GM04503 (cell line): Measurements from ENCODE around the gene LGALS3BP.

Source experiments
- DNase-seq: peaks from one replicate; pipeline ENCODE4 v3.0.0-alpha.2; 2012; ENCODE audit warnings: low read depth

Gene LGALS3BP

DNA sequence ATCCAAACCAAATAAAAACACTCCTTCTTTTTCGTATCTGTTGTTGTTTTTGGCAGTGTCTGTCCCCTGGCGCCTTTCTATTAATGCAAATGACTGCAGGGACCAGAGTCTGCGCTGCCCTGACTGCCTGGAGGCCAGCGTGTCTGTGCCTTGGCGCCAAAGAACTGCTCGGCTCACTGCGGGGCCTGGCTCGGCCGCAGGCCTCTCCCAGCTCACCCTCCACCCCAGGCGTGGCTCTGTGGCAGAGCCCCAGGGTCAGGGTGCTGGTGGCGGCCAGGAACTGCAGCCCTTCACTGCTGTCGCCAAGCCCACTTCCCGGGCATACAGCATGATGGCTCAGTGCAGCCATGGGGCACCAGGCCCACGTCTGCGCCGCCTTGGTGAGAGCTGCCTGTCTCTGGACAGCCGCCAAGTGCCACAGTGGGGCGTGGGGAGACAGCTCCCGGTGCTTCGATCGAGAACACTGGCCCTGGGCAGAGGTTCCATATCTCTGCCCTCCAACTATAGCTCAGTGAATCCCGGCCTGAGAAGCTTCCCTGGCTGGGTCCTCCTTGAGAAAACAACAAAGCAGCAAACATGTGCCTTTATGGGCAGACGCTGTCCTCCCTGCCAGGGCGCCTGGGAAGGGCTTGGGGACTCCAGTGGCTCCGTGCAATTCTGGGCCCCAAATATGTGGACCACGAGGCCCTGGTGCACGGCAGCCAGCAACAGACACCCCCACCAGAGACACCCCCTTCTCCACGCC is 18.8 kb upstream of the LGALS3BP start:
- DNase-seq, result no peak

DNA sequence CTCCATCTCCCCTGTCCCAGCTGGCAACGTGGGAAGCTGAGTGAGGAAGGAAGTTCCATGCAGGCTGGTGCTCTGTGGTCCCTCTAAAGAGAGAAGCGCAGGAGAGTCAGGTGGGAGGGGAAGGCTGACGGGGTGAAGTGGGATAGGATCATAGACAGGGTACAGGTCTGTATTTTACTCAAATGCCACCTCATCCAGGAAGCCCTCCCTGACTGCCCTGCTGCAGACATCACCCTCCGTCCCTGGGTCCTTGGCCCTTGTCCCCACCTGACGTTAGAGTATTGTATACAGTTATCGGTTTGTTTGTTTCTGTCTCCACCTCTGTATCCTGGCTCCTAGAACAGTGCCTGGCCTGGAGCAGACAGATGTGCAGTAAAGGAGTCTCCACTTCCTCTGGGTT is 18.2 kb upstream of the LGALS3BP start:
- DNase-seq, result no peak

DNA sequence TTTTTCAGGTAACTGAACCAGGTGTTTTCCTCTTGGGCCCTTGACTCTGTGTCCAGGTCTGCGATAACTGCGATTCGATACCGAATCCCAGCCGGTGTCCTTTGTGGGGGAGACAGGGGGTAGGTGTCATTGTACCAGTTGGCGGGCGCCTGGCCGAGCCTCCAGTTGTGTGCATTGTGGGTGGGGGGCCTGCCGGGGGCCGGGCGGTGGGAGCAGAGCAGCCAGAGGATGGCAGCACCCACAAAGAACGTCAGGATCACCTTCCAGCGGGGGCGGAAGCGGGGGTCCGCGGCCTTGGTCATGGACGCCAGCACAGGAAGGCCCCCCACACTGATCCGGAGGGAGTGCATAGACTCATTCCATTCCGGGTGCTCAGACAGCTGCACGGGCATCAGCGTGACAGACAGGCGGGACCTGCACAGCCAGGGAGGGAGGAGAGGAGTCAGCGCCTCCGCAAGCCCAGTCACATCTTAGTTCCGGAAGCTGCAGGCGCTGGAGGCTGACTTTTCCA is 17.6 kb upstream of the LGALS3BP start:
- DNase-seq, result no peak

DNA sequence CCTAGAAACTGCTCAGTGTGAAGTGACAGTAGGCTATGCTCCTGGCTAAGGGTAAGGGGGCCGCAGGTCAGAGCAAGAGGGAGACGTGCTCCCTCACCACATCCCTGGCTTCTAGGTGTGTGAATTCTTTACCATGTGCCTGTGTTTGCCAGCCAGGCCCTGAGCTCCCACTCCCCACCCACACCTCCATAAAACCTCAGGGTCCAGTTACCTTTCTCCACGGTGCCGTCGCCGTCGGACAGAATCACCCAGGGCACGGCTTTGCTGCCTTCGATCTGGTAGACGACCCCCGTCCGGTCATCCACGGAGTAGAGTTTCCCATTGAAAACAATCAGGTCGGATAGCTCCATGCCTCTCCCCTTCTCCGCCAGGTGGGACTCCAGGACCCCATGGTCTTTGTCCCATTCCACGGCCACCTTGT is 17.1 kb upstream of the LGALS3BP start:
- no peak for DNase-seq

DNA sequence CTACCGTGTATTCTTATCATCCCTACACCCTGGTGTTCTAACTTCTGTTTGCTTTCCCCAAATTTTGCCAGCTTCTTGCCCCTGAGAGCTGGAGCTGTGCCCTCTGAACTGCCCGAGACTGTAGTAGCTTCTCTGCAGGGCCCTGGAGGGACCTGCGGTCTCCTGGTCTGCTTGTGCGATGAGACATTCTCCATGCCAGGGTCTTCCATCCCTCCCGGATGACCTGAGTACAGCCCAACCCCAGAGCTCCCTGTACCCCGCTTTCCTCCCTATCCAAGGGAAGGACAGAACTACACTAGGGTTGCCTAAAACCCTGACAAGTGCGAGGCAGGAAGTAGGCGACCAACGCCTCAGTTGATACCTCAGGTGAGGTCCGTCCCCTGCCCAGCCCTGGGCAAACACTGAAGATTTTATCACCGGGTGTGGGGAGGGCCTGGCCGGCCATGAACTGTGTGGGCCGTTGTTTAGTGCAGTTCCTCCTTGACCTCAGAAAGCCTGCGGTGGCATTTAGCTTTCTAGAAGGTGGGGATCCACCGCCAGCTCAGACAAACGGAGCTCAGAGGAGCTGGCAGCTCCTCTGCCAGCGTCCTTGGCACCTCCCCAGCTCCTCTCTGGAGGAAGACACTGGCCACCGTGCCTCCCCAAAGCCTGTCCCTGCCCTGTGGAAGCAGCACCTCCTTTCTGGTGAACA is 16.2 kb upstream of the LGALS3BP start:
- DNase-seq, result no peak

DNA sequence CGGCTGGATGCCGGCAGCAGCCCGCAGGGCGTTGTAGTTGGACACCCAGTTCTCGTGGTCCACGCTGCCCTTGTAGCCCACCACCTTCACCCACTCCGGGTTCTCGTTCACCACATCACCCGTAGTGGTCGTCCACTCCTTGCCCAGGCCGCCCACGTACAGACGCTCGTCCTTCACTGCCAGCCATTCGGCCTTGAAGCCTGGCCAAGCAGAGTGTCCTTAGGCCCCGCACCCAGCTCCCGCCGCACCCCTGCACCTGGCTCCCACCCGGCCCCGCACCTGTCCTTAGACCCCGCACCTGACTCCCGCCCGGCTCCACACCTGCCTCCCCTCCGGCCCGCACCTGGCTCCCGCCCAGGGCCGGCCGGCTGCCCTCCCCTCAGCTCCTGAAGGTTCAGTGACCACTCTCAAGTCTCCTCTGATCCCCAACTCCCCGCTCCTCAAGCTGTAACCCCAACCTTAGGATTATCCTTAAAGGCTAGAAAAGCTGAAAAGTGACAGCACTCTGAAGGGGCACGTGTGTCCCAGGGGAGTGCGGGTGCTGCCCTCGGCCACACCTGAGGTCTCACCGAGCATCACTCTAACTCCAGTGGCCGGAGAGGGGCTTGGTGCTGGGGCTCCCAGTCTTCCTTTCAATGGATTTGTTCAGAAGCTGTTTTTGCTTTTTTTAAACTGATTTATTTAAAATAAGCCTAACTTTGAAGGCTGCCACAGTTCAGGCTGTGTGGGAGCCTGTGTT is 15.5 kb upstream of the LGALS3BP start:
- no peak for DNase-seq

DNA sequence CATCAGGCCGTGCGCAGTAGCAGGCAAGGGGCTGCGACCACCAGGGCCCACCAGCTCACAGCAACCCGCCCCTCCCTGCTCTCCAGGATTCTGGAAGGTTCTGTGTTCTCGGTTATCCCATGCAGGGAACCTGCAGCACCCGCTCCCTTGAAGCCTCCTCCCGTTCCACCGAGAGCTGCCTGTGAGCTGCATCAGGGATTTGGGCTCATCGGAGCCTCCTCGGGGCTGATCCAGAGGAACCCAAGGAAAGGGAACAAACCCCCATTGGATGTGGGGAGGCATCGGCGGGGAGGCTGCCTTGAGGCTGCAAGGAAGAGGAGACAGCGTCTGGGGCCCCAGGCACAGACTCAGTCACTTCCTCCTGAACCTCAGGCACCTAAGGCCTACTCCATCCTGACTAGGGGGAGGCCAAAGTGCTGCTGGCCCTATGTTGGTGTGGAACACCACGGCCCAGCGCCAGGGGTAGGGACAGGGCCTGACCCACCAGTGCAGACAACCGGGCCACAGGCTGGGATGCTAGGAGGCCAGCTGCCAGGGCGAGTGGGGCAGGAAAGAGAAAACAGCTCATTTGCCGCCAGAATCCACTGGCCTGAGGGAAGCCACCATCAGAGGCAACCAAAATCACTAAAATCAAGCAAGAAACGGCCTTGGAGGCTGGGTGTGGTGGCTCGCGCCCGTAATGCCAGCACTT is 14.4 kb upstream of the LGALS3BP start:
- DNase-seq, result no peak

DNA sequence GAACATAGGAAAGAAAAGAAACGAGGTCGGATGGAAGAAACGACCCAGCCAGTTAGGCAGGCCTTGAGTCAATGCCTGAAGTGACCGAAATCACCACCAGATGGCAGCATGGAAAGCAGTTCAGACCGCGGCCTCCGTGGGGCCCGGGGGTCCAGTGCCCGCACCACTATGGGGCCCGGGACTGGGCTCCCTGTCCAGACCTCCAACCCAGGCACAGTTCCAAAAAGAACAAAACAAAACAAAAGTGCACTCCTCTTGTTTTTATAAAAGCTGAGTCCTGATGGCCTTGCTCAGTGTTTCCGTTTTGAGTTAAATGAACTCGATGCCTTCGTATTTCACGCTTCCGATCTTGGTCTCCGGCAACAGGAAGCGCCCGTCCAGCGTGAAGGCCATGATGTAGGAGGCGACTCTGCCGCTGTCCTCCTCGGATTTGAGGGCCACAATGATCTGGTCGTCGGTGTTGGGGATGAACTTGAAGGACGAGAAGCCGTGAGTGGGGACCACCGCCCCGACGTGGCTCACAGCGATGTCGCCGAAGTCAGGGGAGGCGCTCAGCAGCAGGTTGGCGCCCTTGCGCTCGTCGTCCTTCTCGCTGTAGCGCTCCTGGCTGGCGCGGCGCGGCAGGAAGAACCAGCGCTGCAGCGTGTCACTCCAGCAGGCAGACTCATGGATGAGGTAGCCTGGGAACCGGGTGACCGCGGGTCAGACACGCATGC is 13.7 kb upstream of the LGALS3BP start:
- no peak for DNase-seq

DNA sequence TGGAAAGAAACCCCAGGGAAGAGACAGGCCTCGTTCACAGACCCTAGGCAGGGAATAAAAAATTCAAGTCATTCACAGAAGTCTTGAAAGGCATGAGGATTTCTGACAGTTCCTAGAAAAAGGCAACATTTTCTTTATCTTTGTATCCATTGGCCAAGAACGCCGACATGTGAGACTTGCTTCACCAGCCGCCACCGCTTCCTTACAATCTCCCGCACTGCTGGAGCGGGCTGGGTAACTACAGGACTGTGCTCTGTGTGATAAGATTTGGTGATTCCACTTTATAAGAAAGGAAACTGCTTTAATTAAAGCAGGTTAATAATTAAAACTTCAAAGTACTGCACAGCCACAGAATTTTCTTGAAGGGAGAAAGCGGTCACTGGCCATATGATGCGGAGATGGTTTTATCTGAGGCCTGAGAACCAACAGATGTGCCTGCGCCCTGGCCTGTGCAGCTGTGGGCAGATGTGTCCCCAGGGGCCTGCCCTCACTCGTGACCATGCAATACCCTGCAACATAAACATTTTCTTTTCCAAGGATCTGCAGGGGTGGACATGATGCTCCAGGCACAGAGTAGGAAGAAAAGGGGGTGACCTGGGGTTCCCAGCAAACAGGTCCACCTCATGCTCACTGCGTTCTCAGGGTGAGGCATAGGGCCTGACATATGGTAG is 13.0 kb upstream of the LGALS3BP start:
- no peak for DNase-seq

DNA sequence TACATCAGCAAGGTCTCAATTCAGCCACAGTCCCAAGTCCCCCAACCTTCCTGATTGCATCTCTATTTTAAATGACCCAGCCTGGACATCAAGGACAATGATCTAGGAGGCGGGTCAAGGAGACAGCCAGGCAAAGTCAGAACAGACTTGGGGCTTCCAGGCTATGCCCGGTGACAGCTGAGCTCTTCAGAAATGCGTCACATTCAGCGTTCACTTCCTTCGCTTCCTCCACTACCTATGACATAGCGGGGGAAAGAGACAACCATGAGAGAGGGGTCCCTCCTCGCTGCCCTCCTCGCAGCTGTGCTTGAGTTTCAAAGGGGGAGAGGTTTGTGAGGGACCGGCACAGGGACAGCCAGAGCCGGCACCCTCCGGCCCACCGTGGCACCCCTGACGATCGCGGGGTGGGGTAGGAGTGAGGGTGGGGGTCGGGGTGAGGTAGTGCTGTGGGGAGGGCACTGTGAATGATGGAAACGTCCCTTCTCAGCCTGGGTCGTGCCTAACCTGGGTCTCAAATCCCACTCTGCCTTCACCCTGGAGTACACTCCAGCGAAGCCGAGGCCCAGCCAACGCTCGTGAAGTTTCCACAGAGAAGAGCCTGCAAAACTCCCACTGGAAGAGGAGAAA is 12.3 kb upstream of the LGALS3BP start:
- DNase-seq, result no peak

DNA sequence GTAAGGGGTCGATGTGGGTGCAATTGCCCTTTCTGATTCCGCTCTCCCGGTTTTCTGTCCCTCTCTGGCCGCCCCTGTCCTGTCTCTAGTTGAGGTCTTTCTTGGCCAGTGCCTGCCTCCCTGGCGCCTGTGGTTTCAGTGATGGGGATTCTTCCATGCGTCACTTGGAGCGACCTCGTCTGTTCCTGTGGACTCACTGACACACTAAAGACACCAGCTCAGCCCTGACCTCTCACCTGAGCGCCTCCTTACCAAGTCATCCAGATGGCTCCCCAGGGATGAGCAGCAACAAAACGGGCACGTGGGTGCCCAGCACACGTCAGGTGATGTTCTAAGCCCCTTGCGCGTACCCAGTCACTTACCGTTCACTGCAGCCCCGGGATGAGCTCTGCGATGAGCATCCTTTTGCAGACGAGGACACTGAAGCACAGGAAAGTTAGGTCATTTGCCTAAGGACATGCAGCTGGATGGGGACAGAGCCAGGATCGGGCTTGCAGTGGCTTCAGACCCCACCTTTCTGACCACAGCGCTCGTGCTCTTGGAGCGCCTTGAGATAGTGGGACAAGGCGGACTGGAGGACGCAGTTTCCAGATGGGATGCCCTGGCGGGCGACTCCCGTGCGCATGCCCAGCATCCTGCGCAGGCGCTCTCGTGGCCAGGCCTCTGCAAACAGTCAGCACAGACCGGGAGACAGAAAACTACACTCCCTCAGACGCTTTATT is 11.5 kb upstream of the LGALS3BP start:
- DNase-seq, result no peak

DNA sequence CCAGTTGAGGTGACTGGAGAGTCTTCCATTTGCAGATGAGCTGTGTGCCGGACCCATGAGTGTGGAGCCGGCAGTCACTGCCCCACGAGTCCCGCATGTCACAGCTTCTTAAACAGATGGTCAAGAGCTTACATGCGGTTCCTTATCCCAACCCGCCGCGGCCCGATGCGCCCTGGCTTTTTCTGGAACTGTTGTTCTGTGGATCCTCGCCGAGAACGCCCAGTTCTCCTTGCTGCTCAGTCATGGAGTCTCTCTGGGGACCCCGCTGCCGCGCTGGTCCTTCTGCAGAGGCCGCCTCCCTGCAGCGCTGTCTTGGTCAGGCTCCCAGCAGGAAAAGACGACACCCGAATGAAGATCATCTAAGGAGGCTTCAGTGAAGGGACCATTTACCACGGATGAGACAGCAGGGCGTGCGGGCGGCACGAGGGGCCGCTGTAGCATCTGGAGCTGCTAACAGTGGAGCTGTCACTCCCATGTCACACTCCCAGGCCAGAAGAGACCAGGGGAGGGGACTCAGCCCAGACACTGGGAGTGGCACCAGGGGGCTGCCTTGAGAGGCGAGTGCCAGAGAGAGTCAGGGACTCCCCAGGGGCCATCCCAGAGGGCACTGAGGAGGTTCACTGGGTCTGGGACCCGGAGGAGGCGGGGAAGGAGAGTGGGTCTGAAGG is 10.8 kb upstream of the LGALS3BP start:
- no peak for DNase-seq

DNA sequence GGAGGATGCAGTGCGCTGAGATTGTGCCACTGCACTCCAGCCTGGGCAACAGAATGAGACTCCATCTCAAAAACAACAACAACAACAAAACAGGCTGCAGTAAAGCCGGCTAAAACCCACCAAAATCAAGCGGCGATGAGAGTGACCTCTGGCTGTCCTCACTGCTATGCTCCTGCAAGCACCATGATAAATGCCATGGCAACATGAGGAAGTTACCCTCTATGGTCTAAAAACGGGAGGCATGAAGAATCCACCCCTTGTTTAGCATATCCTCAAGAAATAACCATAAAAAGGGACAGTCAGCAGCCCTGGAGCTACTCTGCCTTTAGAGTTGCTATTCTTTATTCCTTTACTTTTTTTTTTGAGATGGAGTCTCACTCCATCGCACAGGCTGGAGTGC is 8.4 kb upstream of the LGALS3BP start:
- no peak for DNase-seq

DNA sequence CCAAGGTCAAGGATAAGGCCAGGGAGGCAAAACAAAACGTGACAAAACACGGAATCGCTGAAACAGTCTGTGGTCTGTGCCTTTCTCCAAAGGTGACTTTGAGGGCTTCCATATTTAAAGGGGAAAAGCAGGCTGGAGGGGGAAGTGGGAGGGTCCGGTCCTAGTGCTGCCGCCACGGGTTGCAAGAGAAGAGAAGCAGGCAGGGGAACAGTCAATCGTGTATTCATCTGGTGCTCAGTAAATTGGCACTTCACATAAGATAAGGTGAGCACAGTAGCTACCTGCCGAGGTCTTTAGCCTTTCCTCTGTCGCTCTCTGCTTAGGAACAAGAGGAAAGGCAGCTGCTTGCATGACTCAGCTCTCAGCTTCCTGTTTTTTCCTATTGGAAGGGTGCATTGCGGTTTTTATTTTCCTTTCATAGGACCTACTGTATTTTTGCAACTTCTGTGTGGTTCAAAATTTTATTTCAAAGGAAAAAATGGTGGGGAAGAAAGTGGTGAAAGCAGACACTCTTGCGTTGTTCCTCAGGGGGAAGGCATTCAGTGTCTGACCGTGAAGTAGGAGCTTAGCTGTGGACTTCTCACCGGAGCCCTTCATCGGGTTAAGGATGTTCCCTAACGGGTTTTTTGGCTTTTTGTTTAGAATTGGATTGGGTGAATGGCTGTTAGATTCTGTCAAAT is 7.1 kb upstream of the LGALS3BP start:
- DNase-seq, result no peak

DNA sequence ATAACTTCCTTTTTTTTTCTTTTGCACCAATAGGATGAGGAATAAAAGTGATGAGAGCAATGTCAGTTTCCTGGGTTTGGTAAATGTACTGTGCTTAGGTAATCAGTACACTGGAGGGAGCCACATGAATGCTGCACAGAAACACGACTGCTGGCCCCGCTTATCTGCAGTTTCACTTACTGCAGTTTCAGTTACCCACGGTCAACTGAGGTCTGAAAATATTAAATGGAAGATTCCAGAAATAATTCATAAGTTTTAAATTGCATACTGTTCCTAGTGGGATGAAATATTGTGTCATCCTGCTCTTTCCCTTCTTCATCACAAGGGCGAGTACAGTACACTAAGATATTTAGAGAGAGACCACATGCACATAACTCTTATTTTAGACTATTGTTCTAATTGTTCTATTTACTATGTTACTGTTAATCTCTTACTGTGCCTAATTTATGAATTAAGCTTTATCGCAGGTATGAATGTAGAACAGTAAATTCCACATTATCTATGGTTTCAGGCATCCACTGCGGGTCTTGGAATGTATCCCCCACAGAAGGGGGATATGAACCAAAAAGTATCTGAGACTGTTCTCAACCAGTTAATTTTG is 6.4 kb upstream of the LGALS3BP start:
- DNase-seq, result no peak

DNA sequence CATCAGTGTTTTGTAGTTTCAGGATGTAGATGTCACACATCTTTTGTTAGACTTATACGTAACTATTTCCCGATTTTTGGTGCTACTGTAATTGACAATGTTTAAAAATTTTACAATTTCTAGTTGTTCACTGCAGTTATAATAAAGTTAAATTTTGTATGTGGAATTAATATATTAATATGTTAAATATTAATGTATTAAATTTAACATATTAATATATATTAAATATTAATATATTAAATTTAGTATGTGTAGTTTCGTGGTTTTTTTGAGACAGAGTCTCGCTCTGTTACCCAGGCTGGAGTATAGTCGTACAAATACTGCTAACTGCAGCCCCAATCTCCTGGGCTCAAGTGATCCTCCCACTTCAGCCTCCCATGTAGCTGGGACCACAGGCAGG is 5.7 kb upstream of the LGALS3BP start:
- no peak for DNase-seq

DNA sequence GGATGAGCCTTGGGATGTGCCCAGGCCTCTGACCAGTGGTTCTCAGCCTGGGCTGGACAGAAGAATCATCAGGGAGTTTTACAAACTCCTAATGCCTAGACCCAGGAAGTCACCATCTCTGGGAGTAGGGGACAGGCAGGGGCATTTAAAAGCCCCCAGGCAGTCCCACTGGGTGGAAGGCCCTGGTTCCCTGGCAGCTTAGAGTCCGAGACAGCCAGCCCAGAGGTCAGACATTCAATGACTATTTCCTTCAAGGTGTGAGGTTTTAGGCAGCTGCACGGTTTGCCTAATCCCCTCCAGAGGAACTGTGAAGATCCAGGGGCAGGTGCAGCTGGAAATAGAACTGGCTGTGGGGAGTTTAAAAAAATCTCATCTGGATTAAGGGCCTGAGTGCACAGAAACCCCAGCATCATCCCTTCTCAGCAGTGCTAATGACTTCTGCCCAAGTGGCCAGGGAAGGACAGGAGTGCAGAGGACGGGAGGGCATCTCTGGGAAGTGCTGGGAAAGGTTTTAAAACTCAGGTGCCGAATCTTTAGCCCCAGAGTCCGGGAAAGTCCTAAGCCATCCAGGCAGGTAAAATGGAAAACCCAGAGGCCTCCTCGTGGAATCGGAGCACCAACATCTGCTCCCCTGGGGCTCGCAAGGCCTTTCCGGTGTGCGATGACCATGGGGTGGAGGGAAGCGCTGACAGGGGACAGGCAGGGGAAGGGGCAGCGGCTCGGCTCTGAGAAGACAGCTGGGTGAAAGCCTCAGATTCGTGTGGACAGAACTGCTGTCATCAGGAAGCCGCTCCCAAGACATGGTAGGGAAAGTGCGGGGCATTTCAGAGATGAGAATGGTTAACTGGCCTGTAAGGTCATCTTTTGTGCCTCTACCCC is 1.5 kb upstream of the LGALS3BP start:
- DNase-seq, result no peak
